Lung microvascular endothelial cell (primary cell): ENCODE results near the gene TNS3. TPM values are rescaled to one million over a fixed set of nuclear protein-coding genes. Genes with fewer than 3 reads are reported as not detected.

Experiments
- DNase-seq, 2 donors: peaks; one replicate each; pipeline versions ENCODE4 v3.0.0 to v3.0.0-alpha.2; 2010; ENCODE audit warnings: low read depth in 2 of 2
- total RNA-seq: library from RNA; depleted of rRNA; stranded (reverse); fragments of >200 nt; gene quantifications from 2 replicates; pipeline ENCODE4 v1.2.1, GENCODE V29; 2014

TNS3 gene
- total RNA-seq, 1 donor from 2014 or later, result 10.3 TPM

GRCh38 chr7:47507522-47507921, 74.4 kb downstream of the TNS3 start:
- no peak for DNase-seq

- no peak for DNase-seq
These were observed 75.2 kb downstream of the TNS3 start for GRCh38 chr7:47506382-47507339.

GRCh38 chr7:47505312-47506007, 76.5 kb downstream of the TNS3 start:
- DNase-seq, result no peak

- no peak for DNase-seq
These were observed 77.2 kb downstream of the TNS3 start for GRCh38 chr7:47504551-47505311.

- DNase-seq, result peak in 1 of 2 donors; percentile 17
These were observed 78.6 kb downstream of the TNS3 start for GRCh38 chr7:47503281-47503680.

- no peak for DNase-seq
These were observed 79.6 kb downstream of the TNS3 start for GRCh38 chr7:47502240-47502877.

- peak in 1 of 2 donors; percentile 38 for DNase-seq
These were observed 80.5 kb downstream of the TNS3 start for GRCh38 chr7:47501406-47501805.

- DNase-seq, result no peak
These were observed 81.8 kb downstream of the TNS3 start for GRCh38 chr7:47500103-47500563.

GRCh38 chr7:47498229-47499056, 83.5 kb downstream of the TNS3 start:
- DNase-seq, result no peak

- peak; percentile 53 to 61 for DNase-seq
These were observed 84.4 kb downstream of the TNS3 start for GRCh38 chr7:47497367-47498096.

- no peak for DNase-seq
These were observed 85.2 kb downstream of the TNS3 start for GRCh38 chr7:47496666-47497065.

- DNase-seq, result no peak
These were observed 85.8 kb downstream of the TNS3 start for GRCh38 chr7:47496056-47496665.

- no peak for DNase-seq
These were observed 87.7 kb downstream of the TNS3 start for GRCh38 chr7:47493976-47494911.

- no peak for DNase-seq
These were observed 89.1 kb downstream of the TNS3 start for GRCh38 chr7:47492716-47493325.

- no peak for DNase-seq
These were observed 91.2 kb downstream of the TNS3 start for GRCh38 chr7:47490501-47491265.

- DNase-seq, result no peak
These were observed 92.3 kb downstream of the TNS3 start for GRCh38 chr7:47489624-47490023.

GRCh38 chr7:47488969-47489342, 93.0 kb downstream of the TNS3 start:
- DNase-seq, result no peak
